ENCODE results near the gene MYLIP.

Gene MYLIP

DNA sequence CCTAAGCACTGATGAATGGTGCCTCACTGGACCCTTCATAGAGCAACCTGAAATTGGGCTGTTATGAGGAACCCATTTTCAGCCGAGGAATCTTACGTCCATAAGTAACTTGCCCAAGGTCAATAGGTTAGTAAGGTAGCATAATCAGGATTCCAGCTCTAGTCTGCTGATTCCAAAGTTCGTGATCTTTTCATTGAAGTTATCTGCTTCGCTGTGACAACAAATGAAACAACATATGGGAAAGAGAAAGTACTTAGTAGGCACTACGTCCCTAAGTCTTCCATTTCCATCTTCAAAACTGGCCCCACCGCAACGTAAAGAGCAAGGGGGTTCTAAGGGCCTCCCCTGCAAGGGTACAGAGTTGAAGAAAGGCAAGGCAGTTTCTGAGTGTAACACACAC, 49.5 kb downstream of the MYLIP start:
- Histone ChIP-seq H3K9me3 (ENCODE audit: insufficient read depth, low read length) (no peaks in the 10 kb centered on the region), H2AFZ (ENCODE audit: low read depth, low read length, severe bottlenecking) (no peak overlapping the region), H3K36me3 (ENCODE audit: low read length) (no peaks in the 10 kb centered on the region), H3K9ac (ENCODE audit: low read length) (no peak overlapping the region), H3K4me3 (ENCODE audit: insufficient read depth, low read length, poor library complexity, severe bottlenecking) (no peak overlapping the region), H3F3A (ENCODE audit: insufficient read depth) (no peaks in the 10 kb centered on the region), H3K4me2 (ENCODE audit: low read depth, low read length, poor library complexity, severe bottlenecking) (no peak overlapping the region), H3K79me2 (ENCODE audit: insufficient read depth, low read length) (no peaks in the 10 kb centered on the region), H3K9me2 (replicated peaks; ENCODE audit: insufficient read depth, low read length) (no peaks in the 10 kb centered on the region), H4K20me1 (ENCODE audit: low read depth, low read length) (no peaks in the 10 kb centered on the region), H3K27ac (ENCODE audit: low read depth, low read length) (no peak overlapping the region), H3K27me3 (ENCODE audit: low read length) (no peaks in the 10 kb centered on the region)
- TF ChIP-seq, protein P1, sequence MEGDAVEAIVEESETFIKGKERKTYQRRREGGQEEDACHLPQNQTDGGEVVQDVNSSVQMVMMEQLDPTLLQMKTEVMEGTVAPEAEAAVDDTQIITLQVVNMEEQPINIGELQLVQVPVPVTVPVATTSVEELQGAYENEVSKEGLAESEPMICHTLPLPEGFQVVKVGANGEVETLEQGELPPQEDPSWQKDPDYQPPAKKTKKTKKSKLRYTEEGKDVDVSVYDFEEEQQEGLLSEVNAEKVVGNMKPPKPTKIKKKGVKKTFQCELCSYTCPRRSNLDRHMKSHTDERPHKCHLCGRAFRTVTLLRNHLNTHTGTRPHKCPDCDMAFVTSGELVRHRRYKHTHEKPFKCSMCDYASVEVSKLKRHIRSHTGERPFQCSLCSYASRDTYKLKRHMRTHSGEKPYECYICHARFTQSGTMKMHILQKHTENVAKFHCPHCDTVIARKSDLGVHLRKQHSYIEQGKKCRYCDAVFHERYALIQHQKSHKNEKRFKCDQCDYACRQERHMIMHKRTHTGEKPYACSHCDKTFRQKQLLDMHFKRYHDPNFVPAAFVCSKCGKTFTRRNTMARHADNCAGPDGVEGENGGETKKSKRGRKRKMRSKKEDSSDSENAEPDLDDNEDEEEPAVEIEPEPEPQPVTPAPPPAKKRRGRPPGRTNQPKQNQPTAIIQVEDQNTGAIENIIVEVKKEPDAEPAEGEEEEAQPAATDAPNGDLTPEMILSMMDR (IDR thresholded peaks at IDR 0.05; ENCODE audit: insufficient read depth, low read length, poor library complexity, severe bottlenecking): no peak
- TF ChIP-seq EZH2phosphoT487 (conservative IDR thresholded peaks at IDR 0.05; ENCODE audit: low read length): no peak

DNA sequence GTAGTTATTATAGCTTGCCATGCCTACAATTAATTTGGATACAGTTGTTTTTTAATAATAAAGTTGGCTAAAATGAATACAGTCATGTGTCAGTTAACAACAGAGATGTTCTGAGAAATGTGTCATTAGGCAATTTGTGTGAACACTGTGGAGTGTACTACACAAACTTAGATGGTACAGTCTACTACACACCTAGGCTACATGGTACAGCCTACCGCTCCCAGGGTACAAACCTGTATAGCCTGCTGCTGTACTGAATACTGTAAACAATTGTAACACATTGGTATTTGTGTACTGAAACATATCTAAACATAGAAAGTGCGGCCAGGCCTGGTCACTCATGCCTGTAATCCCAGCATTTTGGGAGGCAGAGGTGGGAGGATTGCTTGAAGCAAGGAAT, 50.2 kb downstream of the MYLIP start:
- H3K79me2 ChIP-seq (ENCODE audit: insufficient read depth, low read length): no peaks in the 10 kb centered on the region
- no peak overlapping the region for H2AFZ ChIP-seq (ENCODE audit: low read depth, low read length, severe bottlenecking)
- H3K9me3 ChIP-seq (ENCODE audit: insufficient read depth, low read length): no peaks in the 10 kb centered on the region
- H3F3A ChIP-seq (ENCODE audit: insufficient read depth): no peaks in the 10 kb centered on the region
- H3K4me3 ChIP-seq (ENCODE audit: insufficient read depth, low read length, poor library complexity, severe bottlenecking): no peak overlapping the region
- no peak overlapping the region for H3K27ac ChIP-seq (ENCODE audit: low read depth, low read length)
- H4K20me1 ChIP-seq (ENCODE audit: low read depth, low read length): no peaks in the 10 kb centered on the region
- H3K9ac ChIP-seq (ENCODE audit: low read length): no peak overlapping the region
- no peaks in the 10 kb centered on the region for H3K36me3 ChIP-seq (ENCODE audit: low read length)
- H3K9me2 ChIP-seq (replicated peaks; ENCODE audit: insufficient read depth, low read length): no peaks in the 10 kb centered on the region
- no peak overlapping the region for H3K4me2 ChIP-seq (ENCODE audit: low read depth, low read length, poor library complexity, severe bottlenecking)
- H3K27me3 ChIP-seq (ENCODE audit: low read length): no peaks in the 10 kb centered on the region
- no peak for TF ChIP-seq EZH2phosphoT487 (conservative IDR thresholded peaks at IDR 0.05; ENCODE audit: low read length)
- TF ChIP-seq, protein P1 (IDR thresholded peaks at IDR 0.05; ENCODE audit: insufficient read depth, low read length, poor library complexity, severe bottlenecking): no peak

DNA sequence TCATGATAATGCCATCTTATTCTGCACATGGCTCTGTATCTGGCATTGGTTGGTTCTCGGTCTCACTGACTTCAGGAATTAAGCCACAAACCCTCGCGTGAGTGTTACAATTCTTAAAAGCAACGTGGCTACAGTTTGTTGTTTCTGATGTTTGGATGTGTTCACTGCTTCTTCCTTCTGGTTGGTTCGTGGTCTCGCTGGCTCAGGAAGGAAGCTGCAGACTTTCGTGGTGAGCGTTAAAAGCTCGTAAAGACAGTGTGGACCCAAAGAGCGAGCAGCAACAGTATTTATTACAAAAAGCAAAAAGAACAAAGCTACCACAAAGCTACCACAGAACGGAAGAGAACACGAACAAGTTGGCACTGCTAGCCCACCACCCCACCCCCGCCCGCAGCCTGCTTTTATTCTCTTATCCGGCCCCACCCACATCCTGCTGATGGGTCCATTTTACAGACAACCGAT, 51.1 kb downstream of the MYLIP start:
- Histone ChIP-seq H3K4me2 (ENCODE audit: low read depth, low read length, poor library complexity, severe bottlenecking) (no peak overlapping the region), H3K9me2 (replicated peaks; ENCODE audit: insufficient read depth, low read length) (no peaks in the 10 kb centered on the region), H3K36me3 (ENCODE audit: low read length) (no peaks in the 10 kb centered on the region), H4K20me1 (ENCODE audit: low read depth, low read length) (no peaks in the 10 kb centered on the region), H3K9ac (ENCODE audit: low read length) (no peak overlapping the region), H3K4me3 (ENCODE audit: insufficient read depth, low read length, poor library complexity, severe bottlenecking) (no peak overlapping the region), H3K79me2 (ENCODE audit: insufficient read depth, low read length) (no peaks in the 10 kb centered on the region), H3K27me3 (ENCODE audit: low read length) (no peaks in the 10 kb centered on the region), H3K9me3 (ENCODE audit: insufficient read depth, low read length) (no peaks in the 10 kb centered on the region), H3F3A (ENCODE audit: insufficient read depth) (no peaks in the 10 kb centered on the region), H2AFZ (ENCODE audit: low read depth, low read length, severe bottlenecking) (no peak overlapping the region), H3K27ac (ENCODE audit: low read depth, low read length) (no peak overlapping the region)
- TF ChIP-seq, protein P1 (IDR thresholded peaks at IDR 0.05; ENCODE audit: insufficient read depth, low read length, poor library complexity, severe bottlenecking): no peak
